Ramos (cell line): ENCODE results near the gene ALDOA.
"Not testable (repeated sequence)": the region's sequence is repeated elsewhere in the genome, so short reads cannot be mapped to it uniquely, and the experiment has no call there.

ENCODE experiments used
- in situ Hi-C: fragments of 300-500 bp; cut with MboI; formaldehyde crosslinking; loops from one replicate; pipeline ENCODE4 v1.14.3; 2022; ENCODE audit warnings: low sequenced_read_pairs; ENCODE audit not compliant: unreplicated experiment

The ALDOA gene

GRCh38 chr16:30112197-30113030 lies 46.9 kb downstream of the ALDOA start:
- in situ Hi-C loops: no loop called here

GRCh38 chr16:30113031-30113710 lies 47.6 kb downstream of the ALDOA start, which contains the start of gene GDPD3:
TSS of gene GDPD3 (minus strand) at chr16:30113537. CDS start at chr16:30113478, 59 bp downstream.
- in situ Hi-C loops: no loop called here

DNA sequence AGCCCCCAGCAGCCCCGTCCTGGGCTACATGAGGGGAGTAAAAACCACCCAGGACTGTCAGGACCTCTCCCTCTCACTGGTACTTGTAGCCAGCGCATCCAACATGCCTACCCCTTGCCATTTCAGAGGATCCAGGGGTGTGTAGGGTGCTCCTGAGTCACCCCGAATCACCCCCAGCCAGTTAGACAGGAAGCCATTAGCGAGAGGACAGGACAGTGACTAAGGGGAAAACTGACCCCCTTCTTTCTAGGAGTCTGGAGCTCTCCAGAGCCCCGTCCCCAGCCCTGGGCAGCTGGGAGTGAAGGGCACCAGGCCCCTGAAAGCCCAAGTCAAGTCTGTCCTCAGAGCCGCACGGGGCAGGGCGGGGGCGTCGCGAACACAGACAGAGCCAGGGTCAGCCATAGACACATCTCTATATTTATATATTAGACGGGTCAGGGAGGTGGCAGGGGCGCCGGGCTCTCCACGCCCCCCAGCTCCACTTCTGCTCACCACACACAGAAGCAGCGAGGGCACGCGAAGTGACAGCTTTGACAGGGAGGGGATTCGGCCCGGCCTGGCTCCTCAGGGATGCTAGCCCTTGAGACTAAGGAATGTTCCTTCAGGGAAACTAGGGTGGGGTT lies 48.3 kb downstream of the ALDOA start:
- in situ Hi-C loops: no loop called here

DNA sequence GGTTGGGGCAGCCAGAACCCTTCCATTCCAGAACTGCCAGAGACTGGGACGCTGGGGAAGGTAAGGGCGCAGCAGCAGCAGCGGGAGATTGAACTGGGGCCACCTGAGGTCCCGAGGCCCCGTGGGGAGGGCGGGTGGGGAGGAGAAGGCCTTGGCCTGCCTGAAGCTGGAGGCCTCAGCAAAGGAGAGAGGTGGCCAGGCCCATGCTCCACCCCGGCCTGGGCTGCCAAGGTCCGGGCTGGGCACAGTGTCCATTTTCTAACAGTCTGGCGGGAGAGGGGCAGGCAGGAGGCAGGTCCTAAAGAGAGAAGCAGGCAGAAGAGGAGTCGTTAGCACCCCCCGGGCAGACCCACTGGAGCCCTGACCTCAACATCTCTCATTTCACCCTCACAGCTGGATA lies 48.9 kb downstream of the ALDOA start:
- in situ Hi-C loops: no loop called here

GRCh38 chr16:30114833-30115232 lies 49.3 kb downstream of the ALDOA start:
- in situ Hi-C loops: not testable (repeated sequence)

GRCh38 chr16:30115238-30115637 lies 49.7 kb downstream of the ALDOA start:
- in situ Hi-C loops: no loop called here

DNA sequence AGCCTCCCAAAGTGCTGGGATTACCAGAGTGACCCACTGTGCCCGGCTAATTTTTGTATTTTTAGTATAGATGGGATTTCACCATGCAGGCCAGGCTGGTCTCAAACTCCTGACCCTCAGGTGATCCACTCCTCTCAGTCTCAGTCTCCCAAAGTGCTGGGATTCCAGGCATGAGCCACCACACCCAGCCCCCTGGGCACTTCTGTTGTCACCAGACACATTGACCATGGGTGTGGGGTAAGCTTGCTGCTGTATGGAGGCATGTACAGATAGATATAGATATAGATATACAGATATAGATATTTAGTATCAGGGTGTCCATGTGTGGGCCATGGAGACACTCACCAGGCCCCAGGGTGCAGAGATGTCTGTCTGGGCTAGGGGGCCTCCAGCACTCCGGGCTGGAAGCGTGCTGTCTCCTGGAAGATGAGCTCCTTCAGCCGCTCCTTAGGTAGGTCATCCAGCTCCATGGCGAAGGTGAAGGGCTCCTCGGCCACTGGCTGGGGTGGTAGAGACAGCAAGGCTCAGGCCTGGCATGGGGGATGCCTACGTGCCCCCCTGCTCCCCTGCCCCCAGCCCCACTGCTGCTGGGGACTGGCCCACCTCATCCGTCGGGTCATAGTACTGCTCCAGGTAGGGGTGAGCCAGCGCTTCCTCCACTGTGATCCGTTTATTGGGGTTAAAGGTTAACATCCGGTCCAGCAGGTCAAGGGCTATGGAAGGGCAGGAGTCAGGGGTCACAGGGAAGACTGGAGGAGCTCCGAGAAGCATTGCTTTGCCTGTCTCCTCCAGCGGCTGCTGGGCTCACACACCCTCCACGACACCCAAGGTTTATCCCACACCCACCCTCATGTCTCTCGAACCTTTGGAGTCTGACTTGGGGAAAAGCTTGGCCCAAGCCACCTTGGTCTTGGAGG lies 51.0 kb downstream of the ALDOA start:
- in situ Hi-C loops: no loop called here

DNA sequence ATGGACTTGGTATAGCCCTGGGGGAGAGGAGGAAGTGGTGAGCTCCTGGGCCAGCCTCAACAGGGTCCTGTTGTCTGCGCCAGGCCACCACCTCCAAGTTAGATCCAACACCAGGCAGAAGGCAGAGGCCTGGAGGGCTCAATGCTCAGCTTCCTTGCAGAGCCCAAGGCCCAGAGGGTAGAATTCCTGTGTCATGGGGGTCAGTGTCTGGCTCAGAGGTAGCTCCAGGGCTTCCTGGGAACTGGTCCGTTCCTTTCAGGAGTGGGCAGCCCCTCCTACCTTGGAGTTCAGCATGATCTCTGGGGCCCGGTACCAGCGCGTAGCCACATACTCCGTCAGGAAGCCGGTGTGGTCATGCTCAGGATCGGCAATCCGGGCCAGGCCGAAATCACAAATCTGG lies 52.2 kb downstream of the ALDOA start:
- in situ Hi-C loops: no loop called here

DNA sequence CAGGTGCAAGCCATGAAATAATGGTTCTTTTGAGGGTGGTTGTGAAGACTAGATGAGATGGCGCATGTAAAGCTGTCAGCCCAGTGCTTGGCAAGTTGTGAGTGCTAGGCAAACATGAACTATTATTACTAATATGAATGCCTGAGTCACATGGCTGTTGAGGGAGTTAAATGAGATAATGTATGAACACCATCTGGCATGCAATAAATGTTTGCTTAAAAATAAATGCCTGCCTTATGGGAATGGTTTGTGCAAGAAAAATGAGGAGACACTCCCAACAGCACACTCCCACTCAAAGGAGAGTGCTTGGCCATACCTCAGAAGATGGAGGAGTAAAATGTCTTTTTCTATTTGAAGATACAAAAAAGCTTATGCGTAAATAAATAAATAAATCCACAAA lies 53.9 kb downstream of the ALDOA start:
- in situ Hi-C loops: no loop called here
